OCI-LY3 (cell line): ENCODE results near the gene ESYT2.

Experiments
- CTCF ChIP-seq: fragments of 200-600, 300-600 bp; sonication (generic); IDR thresholded peaks from 2 replicates; pipeline ENCODE4 v1.5.1; 2014; ENCODE audit warnings: antibody characterized with exemption, low read length, low read depth
- EZH2phosphoT487 ChIP-seq: fragments of 200-600 bp; shearing (Covaris generic); IDR thresholded peaks from 2 replicates; pipeline ENCODE4 v1.6.1; 2018; ENCODE audit warnings: antibody characterized with exemption, mixed run types, low read depth

GRCh38 chr7:158766570-158767281 lies 62.6 kb downstream of the ESYT2 start:
- no peak for TF ChIP-seq CTCF
- TF ChIP-seq EZH2phosphoT487 = no peak
